Peyer's patch (tissue), 4 donors: ENCODE results near the gene CAMK1G.

Experiments
- POLR2A ChIP-seq, 2 donors: fragments of 450-650 bp; IDR thresholded peaks; one replicate each; pipeline ENCODE4 v1.5.1; 2017; ENCODE audit warnings: antibody characterized with exemption in 2 of 2, mild to moderate bottlenecking in 2 of 2, moderate library complexity in 2 of 2
- TF ChIP-seq, protein P1 (sequence below), 6 experiments: fragments of 450-650 bp in 4 of 6; fragments of 200-600 bp in 2 of 6; sonication (generic) in 1 of 6; IDR thresholded peaks; one replicate each; pipeline ENCODE4 v1.5.1; 2017 to 2019; ENCODE audit warnings: antibody characterized with exemption in 6 of 6, mild to moderate bottlenecking in 3 of 6, moderate library complexity in 1 of 6

DNA sequence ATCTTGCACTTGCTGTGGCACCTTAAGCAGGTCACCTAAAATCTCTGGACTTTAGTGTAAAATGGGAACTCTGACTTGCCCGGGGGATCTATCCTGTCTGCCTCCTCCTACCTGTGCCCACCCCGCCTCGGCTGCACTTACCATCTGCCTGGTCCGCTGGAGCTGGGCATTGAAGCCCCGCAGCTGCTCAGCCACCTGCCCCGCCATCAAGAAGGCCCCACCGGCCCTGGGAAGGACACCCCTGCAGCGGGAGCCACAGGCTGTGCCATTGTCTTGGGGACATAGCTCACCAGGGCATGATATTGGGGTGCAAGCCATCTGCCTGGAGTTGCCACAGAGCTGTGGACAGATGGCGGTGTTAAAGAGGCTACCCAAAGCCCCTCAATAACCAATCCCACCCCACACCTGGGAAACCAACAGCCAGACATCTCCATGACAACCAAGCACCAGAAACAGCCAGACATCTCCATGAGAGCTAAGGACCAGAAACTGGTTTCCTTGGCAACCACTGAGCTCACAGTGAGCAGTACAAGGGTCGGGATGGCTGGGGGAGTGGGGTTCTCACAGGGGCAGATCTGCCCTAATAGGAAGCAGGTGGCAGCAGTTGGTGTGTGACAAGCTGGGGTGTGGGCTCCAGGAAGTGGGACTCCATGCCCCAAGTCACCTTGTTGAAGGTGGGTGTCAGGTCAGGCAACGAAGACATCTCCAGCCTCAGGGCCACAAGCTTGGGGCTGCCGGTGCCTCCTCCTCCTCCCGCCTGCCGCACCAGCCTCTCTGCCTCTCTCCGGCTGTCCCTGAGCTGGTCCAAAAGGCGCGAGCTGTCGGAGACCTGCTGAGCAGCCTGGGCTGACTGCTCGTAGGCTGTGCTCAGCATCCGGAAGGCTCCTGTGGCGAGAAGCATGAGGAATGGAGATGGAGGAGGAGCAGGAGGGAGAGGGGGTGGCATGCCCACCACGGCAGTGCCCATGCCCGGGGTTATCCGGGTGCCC lies 39.6 kb downstream of the CAMK1G start:
- TF ChIP-seq, protein P1, sequence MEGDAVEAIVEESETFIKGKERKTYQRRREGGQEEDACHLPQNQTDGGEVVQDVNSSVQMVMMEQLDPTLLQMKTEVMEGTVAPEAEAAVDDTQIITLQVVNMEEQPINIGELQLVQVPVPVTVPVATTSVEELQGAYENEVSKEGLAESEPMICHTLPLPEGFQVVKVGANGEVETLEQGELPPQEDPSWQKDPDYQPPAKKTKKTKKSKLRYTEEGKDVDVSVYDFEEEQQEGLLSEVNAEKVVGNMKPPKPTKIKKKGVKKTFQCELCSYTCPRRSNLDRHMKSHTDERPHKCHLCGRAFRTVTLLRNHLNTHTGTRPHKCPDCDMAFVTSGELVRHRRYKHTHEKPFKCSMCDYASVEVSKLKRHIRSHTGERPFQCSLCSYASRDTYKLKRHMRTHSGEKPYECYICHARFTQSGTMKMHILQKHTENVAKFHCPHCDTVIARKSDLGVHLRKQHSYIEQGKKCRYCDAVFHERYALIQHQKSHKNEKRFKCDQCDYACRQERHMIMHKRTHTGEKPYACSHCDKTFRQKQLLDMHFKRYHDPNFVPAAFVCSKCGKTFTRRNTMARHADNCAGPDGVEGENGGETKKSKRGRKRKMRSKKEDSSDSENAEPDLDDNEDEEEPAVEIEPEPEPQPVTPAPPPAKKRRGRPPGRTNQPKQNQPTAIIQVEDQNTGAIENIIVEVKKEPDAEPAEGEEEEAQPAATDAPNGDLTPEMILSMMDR (IDR thresholded peaks at IDR 0.05) = no peak
- TF ChIP-seq POLR2A (IDR thresholded peaks at IDR 0.05) = no peak
